GM12875 (cell line): ENCODE results near the gene PGBD5.

ENCODE experiments used
- H3K4me3 ChIP-seq: one replicate; pipeline ENCODE4 v1.5.1; 2011; ENCODE audit warnings: low read depth, low read length, control low read depth
- TF ChIP-seq, protein P1 (sequence below): IDR thresholded peaks from 2 replicates; pipeline ENCODE4 v1.5.1; 2011; ENCODE audit warnings: low read depth, mild to moderate bottlenecking, control low read depth, inconsistent platforms, low read length, moderate library complexity, borderline replicate concordance; ENCODE audit not compliant: insufficient read depth

Gene PGBD5

DNA sequence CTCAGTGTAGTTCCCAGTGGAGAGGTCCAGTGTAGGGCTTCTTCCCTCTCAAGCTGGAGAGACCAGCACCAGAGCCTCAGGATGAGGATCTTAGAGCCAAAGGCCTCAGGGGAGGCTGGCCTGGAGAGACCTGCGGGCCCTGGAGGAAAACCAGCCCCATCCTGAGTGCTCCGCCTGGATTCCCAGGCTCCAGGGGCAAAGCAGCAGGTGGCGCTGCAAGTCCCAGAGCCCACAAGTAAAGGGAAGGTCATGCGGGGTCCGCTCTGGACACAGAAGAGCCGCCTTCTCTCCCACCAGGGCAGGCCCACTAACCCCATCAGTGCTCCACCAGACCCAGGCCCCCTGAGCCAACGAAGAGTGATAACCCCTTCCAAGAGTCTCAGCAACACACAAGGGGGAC lies 22.7 kb downstream of the PGBD5 start:
- no peak overlapping the region for H3K4me3 ChIP-seq
- TF ChIP-seq, protein P1, sequence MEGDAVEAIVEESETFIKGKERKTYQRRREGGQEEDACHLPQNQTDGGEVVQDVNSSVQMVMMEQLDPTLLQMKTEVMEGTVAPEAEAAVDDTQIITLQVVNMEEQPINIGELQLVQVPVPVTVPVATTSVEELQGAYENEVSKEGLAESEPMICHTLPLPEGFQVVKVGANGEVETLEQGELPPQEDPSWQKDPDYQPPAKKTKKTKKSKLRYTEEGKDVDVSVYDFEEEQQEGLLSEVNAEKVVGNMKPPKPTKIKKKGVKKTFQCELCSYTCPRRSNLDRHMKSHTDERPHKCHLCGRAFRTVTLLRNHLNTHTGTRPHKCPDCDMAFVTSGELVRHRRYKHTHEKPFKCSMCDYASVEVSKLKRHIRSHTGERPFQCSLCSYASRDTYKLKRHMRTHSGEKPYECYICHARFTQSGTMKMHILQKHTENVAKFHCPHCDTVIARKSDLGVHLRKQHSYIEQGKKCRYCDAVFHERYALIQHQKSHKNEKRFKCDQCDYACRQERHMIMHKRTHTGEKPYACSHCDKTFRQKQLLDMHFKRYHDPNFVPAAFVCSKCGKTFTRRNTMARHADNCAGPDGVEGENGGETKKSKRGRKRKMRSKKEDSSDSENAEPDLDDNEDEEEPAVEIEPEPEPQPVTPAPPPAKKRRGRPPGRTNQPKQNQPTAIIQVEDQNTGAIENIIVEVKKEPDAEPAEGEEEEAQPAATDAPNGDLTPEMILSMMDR, result no peak

DNA sequence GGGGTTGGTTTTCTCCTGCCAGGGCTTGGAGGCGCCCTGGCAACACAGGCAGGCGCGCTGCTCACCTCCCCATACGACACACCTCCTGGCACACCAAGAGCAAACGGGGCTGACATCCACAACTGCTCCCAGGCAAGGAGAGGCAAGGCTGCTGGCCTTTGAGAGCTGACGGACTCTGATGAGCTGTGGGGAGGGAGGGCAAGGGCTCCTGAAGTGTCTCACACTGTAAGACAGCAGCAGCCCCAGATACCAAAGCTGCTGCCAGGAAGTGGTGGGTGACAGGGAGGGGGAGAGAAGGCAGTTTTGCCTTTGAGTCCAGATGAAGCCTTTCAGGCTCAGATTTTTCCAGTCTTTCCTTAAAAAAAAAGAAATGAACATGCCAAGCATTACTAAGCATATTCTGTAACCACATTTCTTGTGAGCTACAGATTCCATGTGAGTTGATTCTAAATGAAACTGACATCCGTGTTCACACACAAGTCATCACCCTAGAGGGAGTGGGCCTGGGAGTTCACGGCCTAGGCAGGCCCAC lies 24.3 kb downstream of the PGBD5 start:
- H3K4me3 ChIP-seq, result no peak overlapping the region
- TF ChIP-seq, protein P1, result no peak

DNA sequence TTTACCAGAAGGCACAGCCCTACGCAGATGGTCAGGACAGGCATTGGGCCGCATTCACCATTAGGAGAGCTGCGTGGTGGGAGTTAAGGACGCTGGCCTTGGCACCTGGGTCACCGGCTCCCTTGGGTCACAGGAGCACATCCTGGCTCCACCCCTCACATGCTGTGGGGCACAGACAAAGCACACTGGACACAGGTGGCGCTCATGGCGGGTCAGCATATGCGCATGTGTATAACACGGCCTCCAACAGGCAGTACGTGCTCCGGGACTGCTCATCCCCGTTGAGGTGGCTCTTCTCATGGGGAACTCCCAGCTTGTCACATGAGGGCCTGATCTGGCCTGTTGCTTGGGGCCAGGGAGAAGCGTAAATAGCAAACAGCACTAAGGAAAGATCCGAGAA lies 25.0 kb downstream of the PGBD5 start:
- TF ChIP-seq, protein P1, result no peak
- no peak overlapping the region for H3K4me3 ChIP-seq

DNA sequence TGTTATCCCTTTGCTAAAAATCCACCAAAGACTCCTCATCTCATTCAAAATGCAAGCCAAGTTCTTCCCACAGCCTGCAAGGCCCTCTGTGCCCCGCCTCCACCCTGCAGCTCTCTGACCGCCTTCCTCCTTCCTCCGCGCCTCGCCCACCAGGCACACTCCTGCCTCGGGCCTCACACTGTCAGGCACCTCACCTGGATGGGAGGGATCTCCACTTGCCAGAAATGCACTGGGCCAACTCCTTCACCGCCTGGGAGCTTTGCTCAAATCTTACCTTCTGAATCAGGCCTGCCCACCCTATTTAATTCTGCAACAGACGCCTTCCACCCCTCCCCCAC lies 26.2 kb downstream of the PGBD5 start:
- TF ChIP-seq, protein P1, result no peak
- H3K4me3 ChIP-seq, result no peak overlapping the region

DNA sequence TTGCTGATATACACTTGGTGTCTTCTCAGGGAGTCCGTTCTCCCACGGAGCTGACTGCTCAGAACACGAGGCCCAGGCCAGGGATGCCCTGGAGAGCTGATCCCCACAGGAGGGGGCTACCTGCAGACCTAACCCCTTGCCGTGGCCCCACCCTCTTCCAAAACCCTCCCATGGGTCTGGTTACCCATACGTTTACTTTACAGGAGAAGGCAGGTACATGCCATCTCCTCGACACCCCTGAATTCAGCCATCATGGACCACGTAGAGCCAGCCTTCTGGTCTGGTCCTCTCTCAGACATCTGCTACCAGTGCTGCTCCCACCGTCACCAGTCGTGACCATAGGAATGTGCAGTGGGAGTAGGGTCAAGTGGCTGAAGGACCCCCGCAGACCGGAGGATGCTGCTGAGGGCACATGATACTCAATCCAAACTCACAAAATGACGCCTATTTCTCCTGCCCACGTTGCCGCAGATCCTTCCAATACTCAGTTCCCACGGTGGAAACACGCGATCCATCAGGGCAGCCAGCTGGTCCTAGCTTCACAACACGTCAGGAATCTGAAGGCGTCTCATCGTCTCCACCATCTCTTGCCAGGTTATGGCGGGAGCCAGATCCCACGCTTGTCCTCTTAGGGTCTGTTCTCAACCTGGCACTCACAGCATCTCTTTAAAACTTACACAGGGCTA lies 26.7 kb downstream of the PGBD5 start:
- TF ChIP-seq, protein P1, result no peak
- no peak overlapping the region for H3K4me3 ChIP-seq

DNA sequence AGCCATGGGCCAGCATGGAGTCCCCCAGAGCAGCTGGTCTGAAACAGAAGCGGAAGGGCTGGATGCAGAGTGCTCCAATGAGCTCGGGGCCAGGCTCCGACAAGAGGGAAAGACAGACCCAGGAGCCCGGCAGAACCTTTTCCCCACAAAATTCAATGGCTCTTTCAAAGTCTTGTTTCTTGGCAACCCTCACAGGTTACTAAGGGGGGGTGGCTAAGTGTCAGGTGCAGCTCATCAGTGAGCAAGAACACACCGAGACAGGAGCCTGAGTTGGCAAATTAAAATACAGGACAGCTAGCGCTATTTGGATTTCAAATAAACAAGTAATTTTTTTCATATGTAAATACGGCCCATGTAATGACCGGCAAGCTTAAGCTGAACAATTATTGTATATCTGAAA lies 27.3 kb downstream of the PGBD5 start:
- H3K4me3 ChIP-seq, result no peak overlapping the region
- TF ChIP-seq, protein P1, result no peak

DNA sequence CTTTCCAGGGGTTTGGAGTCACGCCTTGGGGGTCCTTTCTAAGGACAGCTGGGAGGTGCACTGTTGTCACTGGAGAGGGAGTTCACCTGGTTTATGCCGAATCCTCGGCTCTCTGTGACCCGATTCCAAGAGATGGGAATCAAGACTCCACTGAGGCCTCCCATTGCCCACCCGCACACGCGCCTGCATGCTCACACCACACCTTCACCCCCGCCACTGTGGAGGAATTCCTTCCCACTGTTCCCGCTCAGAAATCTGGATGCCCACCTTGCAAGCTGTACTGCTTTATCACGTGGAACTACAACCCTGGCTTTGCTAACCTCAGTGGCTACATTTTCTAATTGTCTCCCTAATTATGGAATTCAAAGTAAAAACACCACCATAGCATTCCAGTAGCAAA lies 29.2 kb downstream of the PGBD5 start:
- TF ChIP-seq, protein P1, result no peak
- no peak overlapping the region for H3K4me3 ChIP-seq
